Airway epithelial cell (primary cell): ENCODE data around the gene DLEU7. TPM values are rescaled to one million over a fixed set of nuclear protein-coding genes. Genes with fewer than 3 reads are reported as not detected.

Experiments
- total RNA-seq: library from RNA; depleted of rRNA; stranded (reverse); fragments of >200 nt; gene quantifications from 2 replicates; pipeline ENCODE4 v1.2.3, GENCODE V29; 2015

DLEU7 gene
- total RNA-seq, result not detected in 2 replicates

DNA sequence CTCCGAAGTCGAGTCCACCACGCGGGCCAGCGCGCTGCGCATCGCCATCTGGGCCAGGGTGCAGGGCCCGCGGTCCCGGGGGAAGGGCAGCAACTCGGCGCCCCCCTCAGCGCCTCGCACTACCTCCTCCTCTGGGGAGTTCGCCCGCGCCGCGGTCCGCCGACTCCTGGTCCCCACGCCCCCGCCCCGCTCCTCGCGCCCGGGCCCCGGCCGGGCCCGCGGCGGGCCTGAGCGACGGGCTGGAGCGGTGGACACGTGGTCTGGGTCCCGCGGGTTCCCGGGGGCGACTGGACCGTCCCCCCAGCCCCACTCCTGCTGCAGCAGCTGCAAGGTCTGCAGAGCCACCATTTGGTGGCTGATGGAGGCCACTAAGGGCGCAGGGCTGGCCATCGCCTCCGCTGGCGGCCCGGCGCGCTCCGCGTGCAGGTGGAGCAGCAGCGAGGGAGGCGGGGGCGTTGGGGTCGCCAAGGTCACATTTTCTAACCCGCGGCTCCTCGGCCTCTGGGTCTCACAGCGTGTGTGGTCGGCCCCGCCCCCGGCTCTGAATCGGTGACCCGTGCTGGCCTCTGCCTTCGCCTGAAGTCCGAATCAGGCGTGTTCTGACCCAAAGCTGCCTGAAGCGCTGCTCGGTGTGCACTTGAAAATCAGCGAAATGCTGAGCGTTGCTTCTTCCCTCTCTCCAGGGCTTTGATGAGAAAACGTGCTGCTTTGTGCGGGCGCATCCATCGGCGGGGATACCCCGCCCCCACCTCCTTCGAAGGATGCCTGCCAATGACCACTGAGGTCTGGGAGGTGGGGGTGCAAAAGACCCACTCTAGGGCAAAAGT, at the start of gene DLEU7:
Gene DLEU7 (minus strand): TSS at position 436 of the 827 bp plus-strand sequence. CDS start 46 bp downstream, at position 390.

Other genes starting within 250 kb of the DLEU7 start
- 26.4 and 29.1 TPM in 2 replicates for gene RNASEH2B, start 66.1 kb upstream of the DLEU7 start, total RNA-seq